Measurements from ENCODE around the gene AQR. TPM values are rescaled to one million over a fixed set of nuclear protein-coding genes. Genes with fewer than 3 reads are reported as not detected.

The AQR gene
- total RNA-seq, 1 experiment from 2014 or later, result 26.1 TPM

GRCh38 chr15:34993412-34993811 is 23.9 kb upstream of the AQR start:
- H4K20me1 ChIP-seq (ENCODE audit: low read length), result no peaks in the 10 kb centered on the region
- no peaks in the 10 kb centered on the region for H3K9me2 ChIP-seq (replicated peaks; ENCODE audit: low read length)
- DNase-seq (peak; percentile 77), ATAC-seq (0 out of 2 replicates have a peak, but pooled peaks have one; percentile 10)
- BruUV-seq (replicated peaks), result no TSS peak
- H3K9me3 ChIP-seq (ENCODE audit: low read length), result no peaks in the 10 kb centered on the region
- peaks cover 31% of the 10 kb centered on the region for H3K4me1 ChIP-seq (ENCODE audit: insufficient read depth, low read length)
- CTCF ChIA-PET, result no interaction called here
- H3K27me3 ChIP-seq (ENCODE audit: low read length), result no peaks in the 10 kb centered on the region
- H3K79me2 ChIP-seq (ENCODE audit: low read length), result no peaks in the 10 kb centered on the region
- no peaks in the 10 kb centered on the region for H3F3A ChIP-seq (ENCODE audit: low read length, unreplicated experiment)
- TF ChIP-seq EZH2 (IDR thresholded peaks at IDR 0.05; ENCODE audit: low read length, unreplicated experiment) (no peak), EZH2phosphoT487 (IDR thresholded peaks at IDR 0.05; ENCODE audit: borderline replicate concordance, low read length) (no peak), CTCF (conservative IDR thresholded peaks at IDR 0.05; ENCODE audit: low read depth, low read length) (no peak)
- H3K36me3 ChIP-seq (ENCODE audit: low read depth, low read length), result no peaks in the 10 kb centered on the region
- H3K4me3 ChIP-seq (ENCODE audit: low read length), result no peak overlapping the region
- intact Hi-C loops (cut with micrococcal nuclease), result no loop called here
- H3K4me2 ChIP-seq (ENCODE audit: low read length), result peak overlapping the region; percentile 8; the same call in 1 of the 2 replicates
- peak overlapping the region; percentile 2; the same call in 1 of the 2 replicates for H3K9ac ChIP-seq (ENCODE audit: low read length)
- POLR2A ChIA-PET (ENCODE audit: unreplicated experiment), result no interaction called here
- H2AFZ ChIP-seq (ENCODE audit: low read length), result no peak overlapping the region
- peak overlapping the region; percentile 61 for H3K27ac ChIP-seq (ENCODE audit: low read length)

GRCh38 chr15:34988027-34988902 is 18.7 kb upstream of the AQR start, which contains the start of gene ZNF770:
Gene ZNF770, minus strand, starts transcription at chr15:34988287. Its CDS starts 4,853 bp downstream, at chr15:34983434.
- TSS peak; percentile 98 for BruUV-seq (replicated peaks)
- Histone ChIP-seq H3K27ac (ENCODE audit: low read length) (peak within 1 kb of the TSS; percentile 81), H3K27me3 (ENCODE audit: low read length) (no peaks in the 10 kb centered on the region), H3K79me2 (ENCODE audit: low read length) (peaks cover 49% of the 10 kb centered on the region), H3K9me2 (replicated peaks; ENCODE audit: low read length) (no peaks in the 10 kb centered on the region), H3F3A (ENCODE audit: low read length, unreplicated experiment) (no peaks in the 10 kb centered on the region), H2AFZ (ENCODE audit: low read length) (peak within 1 kb of the TSS; percentile 100), H3K9me3 (ENCODE audit: low read length) (no peaks in the 10 kb centered on the region), H3K4me1 (ENCODE audit: insufficient read depth, low read length) (peaks cover 42% of the 10 kb centered on the region), H3K36me3 (ENCODE audit: low read depth, low read length) (peaks cover 13% of the 10 kb centered on the region), H3K4me3 (ENCODE audit: low read length) (peak within 1 kb of the TSS; percentile 91), H4K20me1 (ENCODE audit: low read length) (peaks cover 25% of the 10 kb centered on the region), H3K9ac (ENCODE audit: low read length) (peak within 1 kb of the TSS; percentile 99), H3K4me2 (ENCODE audit: low read length) (peak within 1 kb of the TSS; percentile 90)
- TF ChIP-seq EZH2 (IDR thresholded peaks at IDR 0.05; ENCODE audit: low read length, unreplicated experiment), result no peak
- TF ChIP-seq EZH2phosphoT487 (IDR thresholded peaks at IDR 0.05; ENCODE audit: borderline replicate concordance, low read length), result no peak
- no peak for TF ChIP-seq CTCF (conservative IDR thresholded peaks at IDR 0.05; ENCODE audit: low read depth, low read length)
- ATAC-seq (peak; percentile 78), DNase-seq (peak; percentile 82)
- CTCF ChIA-PET, result interaction anchor here (0.5 to 2.4 kb wide), 2 partner anchors 19 to 26 kb away, joined by 3 to 21 read pairs; partner anchors contain the start of gene AQR
- intact Hi-C loops (cut with micrococcal nuclease), result loop anchor here (1.0 to 10.0 kb wide), 2 partner anchors 19 to 557 kb away; partner anchors contain the start of genes AQR and DPH6
- POLR2A ChIA-PET (ENCODE audit: unreplicated experiment), result interaction anchor here (0.5 to 1.7 kb wide), 3 partner anchors 19 to 456 kb away, joined by 3 to 22 read pairs (median 3); partner anchors contain the start of gene AQR

All from PC-3 (cell line).